ENCODE data around the gene KIF5A. TPM values are rescaled to one million over a fixed set of nuclear protein-coding genes. Genes with fewer than 3 reads are reported as not detected.

KIF5A gene
- total RNA-seq, 1 donor from 2014 or later, result 0.46 TPM

DNA sequence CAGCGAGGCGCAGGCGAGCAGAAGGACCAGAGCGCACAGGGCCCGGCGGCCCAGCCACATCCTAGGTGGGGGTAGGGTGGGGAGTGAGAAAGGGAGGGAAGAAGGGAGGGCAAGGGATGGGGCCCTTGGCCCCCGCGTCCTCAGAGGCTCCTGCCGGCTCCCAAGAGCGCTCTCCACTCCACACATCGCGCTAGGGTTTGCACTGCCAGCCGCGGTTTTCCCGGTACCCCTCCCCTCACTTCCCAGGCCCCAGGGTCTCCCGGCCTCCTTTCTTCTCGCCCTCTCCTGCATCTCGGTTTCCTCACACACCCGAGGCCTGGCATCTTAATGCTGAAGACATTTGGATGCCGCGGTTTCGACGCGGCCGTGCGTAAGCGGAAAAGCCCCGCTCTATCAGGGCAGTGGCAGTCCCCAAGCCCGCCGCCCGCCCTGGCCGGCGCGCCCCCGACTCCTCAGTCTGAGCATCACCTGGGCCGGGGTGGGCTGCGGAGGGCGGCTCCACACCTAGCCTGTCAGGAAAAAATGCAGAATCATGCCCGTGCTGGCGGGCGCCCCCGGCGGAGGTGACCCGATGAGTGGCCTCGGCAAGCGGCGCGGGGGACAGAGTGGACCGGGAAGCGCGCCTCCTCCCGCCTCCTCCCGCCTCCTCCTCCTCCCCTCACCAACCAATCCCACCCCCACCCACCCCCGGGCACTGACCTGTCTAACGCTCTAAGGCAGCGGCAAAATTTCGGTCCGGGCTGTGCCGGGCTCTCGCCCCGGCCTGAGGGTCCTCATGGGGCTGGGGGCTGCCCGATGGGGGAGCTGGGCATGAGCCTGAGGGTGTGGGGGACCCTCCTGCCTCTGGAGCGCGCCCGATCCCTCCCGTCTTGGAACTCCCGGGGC is 82.5 kb downstream of the KIF5A start:
- Mint-ChIP-seq H3K9me3 (ENCODE audit: unreplicated experiment) (no peaks in the 10 kb centered on the region), H3K36me3 (ENCODE audit: low read depth, unreplicated experiment) (no peaks in the 10 kb centered on the region), H3K27me3 (ENCODE audit: unreplicated experiment) (peaks cover 19% of the 10 kb centered on the region), H3K4me3 (ENCODE audit: unreplicated experiment) (no peak overlapping the region), H3K27ac (ENCODE audit: unreplicated experiment) (no peak overlapping the region), H3K4me1 (ENCODE audit: unreplicated experiment) (peaks cover 3% of the 10 kb centered on the region)
- peak; percentile 16 for DNase-seq (ENCODE audit: low spot score)
- TF ChIP-seq, protein P1, sequence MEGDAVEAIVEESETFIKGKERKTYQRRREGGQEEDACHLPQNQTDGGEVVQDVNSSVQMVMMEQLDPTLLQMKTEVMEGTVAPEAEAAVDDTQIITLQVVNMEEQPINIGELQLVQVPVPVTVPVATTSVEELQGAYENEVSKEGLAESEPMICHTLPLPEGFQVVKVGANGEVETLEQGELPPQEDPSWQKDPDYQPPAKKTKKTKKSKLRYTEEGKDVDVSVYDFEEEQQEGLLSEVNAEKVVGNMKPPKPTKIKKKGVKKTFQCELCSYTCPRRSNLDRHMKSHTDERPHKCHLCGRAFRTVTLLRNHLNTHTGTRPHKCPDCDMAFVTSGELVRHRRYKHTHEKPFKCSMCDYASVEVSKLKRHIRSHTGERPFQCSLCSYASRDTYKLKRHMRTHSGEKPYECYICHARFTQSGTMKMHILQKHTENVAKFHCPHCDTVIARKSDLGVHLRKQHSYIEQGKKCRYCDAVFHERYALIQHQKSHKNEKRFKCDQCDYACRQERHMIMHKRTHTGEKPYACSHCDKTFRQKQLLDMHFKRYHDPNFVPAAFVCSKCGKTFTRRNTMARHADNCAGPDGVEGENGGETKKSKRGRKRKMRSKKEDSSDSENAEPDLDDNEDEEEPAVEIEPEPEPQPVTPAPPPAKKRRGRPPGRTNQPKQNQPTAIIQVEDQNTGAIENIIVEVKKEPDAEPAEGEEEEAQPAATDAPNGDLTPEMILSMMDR (IDR thresholded peaks at IDR 0.05; ENCODE audit: unreplicated experiment), result no peak

DNA sequence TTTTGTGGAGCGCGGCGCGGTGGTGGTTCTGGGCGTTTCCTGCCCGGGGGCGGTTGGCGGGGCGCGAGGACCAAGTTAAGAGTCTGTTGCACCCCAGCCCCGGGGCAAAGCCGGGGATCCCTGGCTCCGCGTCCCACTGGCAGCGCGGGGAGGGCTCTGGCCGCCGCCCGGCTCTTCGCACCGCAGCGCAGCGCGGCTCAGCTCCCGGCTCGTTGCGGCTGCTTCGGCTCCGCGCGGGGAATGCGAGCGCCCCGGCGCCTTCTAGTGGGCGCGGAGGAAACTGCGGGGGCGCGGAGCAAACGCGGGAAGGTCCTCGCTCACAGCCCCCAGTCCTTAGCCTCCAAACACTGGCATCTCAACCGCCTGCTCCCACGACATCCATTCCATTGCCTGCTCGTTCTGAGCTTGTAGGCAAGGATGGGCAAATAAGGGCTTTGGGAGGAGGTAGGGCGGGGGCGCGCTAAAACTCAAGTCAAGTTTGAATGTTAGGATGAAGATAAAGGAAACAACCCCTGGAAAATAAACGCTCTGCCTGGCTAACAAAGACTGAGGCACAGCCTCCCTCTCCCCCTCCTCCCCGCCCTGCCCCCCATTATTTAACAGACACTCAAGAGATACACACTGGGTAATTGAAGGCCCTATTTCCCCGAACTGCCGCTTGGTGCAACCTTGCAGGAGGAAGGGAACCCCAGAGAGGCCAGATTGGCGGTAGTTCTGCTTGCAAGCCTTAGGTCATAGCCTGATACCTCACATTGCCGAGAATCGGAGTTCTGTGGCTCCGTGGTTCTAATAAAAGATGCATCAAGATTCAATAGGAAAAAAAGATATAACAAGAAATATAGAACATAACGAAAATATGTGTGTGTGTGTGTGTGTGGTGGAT is 83.4 kb downstream of the KIF5A start, which contains the start of gene B4GALNT1:
TSS of gene B4GALNT1 (minus strand) at position 244 of the 883 bp plus-strand sequence. CDS start 1,069 bp downstream, outside the sequence.
- no peaks in the 10 kb centered on the region for H3K9me3 Mint-ChIP-seq (ENCODE audit: unreplicated experiment)
- peak; percentile 83 for DNase-seq (ENCODE audit: low spot score)
- TF ChIP-seq, protein P1 (IDR thresholded peaks at IDR 0.05; ENCODE audit: unreplicated experiment), result peak; percentile 74
- no peak within 1 kb of the TSS for H3K4me3 Mint-ChIP-seq (ENCODE audit: unreplicated experiment)
- no peaks in the 10 kb centered on the region for H3K36me3 Mint-ChIP-seq (ENCODE audit: low read depth, unreplicated experiment)
- H3K4me1 Mint-ChIP-seq (ENCODE audit: unreplicated experiment), result peaks cover 3% of the 10 kb centered on the region
- H3K27me3 Mint-ChIP-seq (ENCODE audit: unreplicated experiment), result peaks cover 16% of the 10 kb centered on the region
- no peak within 1 kb of the TSS for H3K27ac Mint-ChIP-seq (ENCODE audit: unreplicated experiment)

Small RNA genes lying within 50 kb of the gene (microRNA-seq; reads per million reads assigned to microRNA genes)
- gene MIR616 (ENCODE audit: unreplicated experiment) (1.0 reads per million, percentile 13 among the genes with 10 or more reads in this experiment), gene MIR6758 (ENCODE audit: unreplicated experiment) (1.6 reads per million, percentile 24 among the genes with 10 or more reads in this experiment)

Other genes starting within 250 kb of the KIF5A start
- 39.4 TPM for gene R3HDM2, start 119.0 kb upstream of the KIF5A start, total RNA-seq (ENCODE audit: unreplicated experiment)
- not detected for gene INHBC, start 115.3 kb upstream of the KIF5A start, total RNA-seq (ENCODE audit: unreplicated experiment)
- gene INHBE, start 94.7 kb upstream of the KIF5A start, total RNA-seq (ENCODE audit: unreplicated experiment), result not detected
- 0.77 TPM for gene GLI1, start 90.3 kb upstream of the KIF5A start, total RNA-seq (ENCODE audit: unreplicated experiment)
- 65.4 TPM for gene ARHGAP9, start 70.2 kb upstream of the KIF5A start, total RNA-seq (ENCODE audit: unreplicated experiment)
- 183 TPM for gene MARS1, start 62.0 kb upstream of the KIF5A start, total RNA-seq (ENCODE audit: unreplicated experiment)
- gene DDIT3, start 29.5 kb upstream of the KIF5A start, total RNA-seq (ENCODE audit: unreplicated experiment), result 4.2 TPM
- 99.0 TPM for gene MBD6, start 27.2 kb upstream of the KIF5A start, total RNA-seq (ENCODE audit: unreplicated experiment)
- 195 TPM for gene DCTN2, start 2.9 kb upstream of the KIF5A start, total RNA-seq (ENCODE audit: unreplicated experiment)
- gene PIP4K2C, start 41.1 kb downstream of the KIF5A start, total RNA-seq (ENCODE audit: unreplicated experiment), result 18.5 TPM
- gene DTX3, start 54.8 kb downstream of the KIF5A start, total RNA-seq (ENCODE audit: unreplicated experiment), result 43.7 TPM
- gene ARHGEF25, start 61.4 kb downstream of the KIF5A start, total RNA-seq (ENCODE audit: unreplicated experiment), result 20.0 TPM
- gene B4GALNT1, start 83.2 kb downstream of the KIF5A start, total RNA-seq (ENCODE audit: unreplicated experiment), result 1.3 TPM
- 220 TPM for gene OS9, start 144.1 kb downstream of the KIF5A start, total RNA-seq (ENCODE audit: unreplicated experiment)
- gene AGAP2, start 188.7 kb downstream of the KIF5A start, total RNA-seq (ENCODE audit: unreplicated experiment), result 27.0 TPM
- gene TSPAN31, start 195.0 kb downstream of the KIF5A start, total RNA-seq (ENCODE audit: unreplicated experiment), result 21.8 TPM
- 120 TPM for gene CDK4, start 202.3 kb downstream of the KIF5A start, total RNA-seq (ENCODE audit: unreplicated experiment)
- gene MARCHF9, start 205.1 kb downstream of the KIF5A start, total RNA-seq (ENCODE audit: unreplicated experiment), result 2.3 TPM
- gene CYP27B1, start 217.0 kb downstream of the KIF5A start, total RNA-seq (ENCODE audit: unreplicated experiment), result 1.4 TPM
- 10.6 TPM for gene METTL1, start 222.1 kb downstream of the KIF5A start, total RNA-seq (ENCODE audit: unreplicated experiment)
- 8.6 TPM for gene EEF1AKMT3, start 222.6 kb downstream of the KIF5A start, total RNA-seq (ENCODE audit: unreplicated experiment)
- 25.8 TPM for gene TSFM, start 232.7 kb downstream of the KIF5A start, total RNA-seq (ENCODE audit: unreplicated experiment)